GM12872 (cell line): ENCODE data around the gene TMEM132E.

Source experiments
- CTCF ChIP-seq: IDR thresholded peaks from 3 replicates; pipeline ENCODE4 v1.5.1; 2011; ENCODE audit warnings: low read depth, mild to moderate bottlenecking, low read length, moderate library complexity; ENCODE audit not compliant: insufficient read depth

Gene TMEM132E

GRCh38 chr17:34626121-34626681 is 46.8 kb downstream of the TMEM132E start:
- TF ChIP-seq CTCF = no peak

- TF ChIP-seq CTCF = no peak
These were observed 49.5 kb downstream of the TMEM132E start for GRCh38 chr17:34628879-34629278.

- TF ChIP-seq CTCF = no peak
These were observed 54.0 kb downstream of the TMEM132E start for GRCh38 chr17:34633351-34633750.

- no peak for TF ChIP-seq CTCF
These were observed 54.4 kb downstream of the TMEM132E start for GRCh38 chr17:34633760-34634159.

- TF ChIP-seq CTCF = no peak
These were observed 55.3 kb downstream of the TMEM132E start for GRCh38 chr17:34634551-34635160.

- TF ChIP-seq CTCF = no peak
These were observed 56.5 kb downstream of the TMEM132E start for GRCh38 chr17:34635876-34636275.

GRCh38 chr17:34637041-34637547 is 57.7 kb downstream of the TMEM132E start:
- no peak for TF ChIP-seq CTCF
